Activated gamma-delta T cell treated with Interleukin-2 at 50 U/mL for 16 hours (primary cell): ENCODE results near the gene CARD11.

ENCODE experiments used
- DNase-seq: peaks from one replicate; pipeline ENCODE4 v3.0.0-alpha.2; 2020

The CARD11 gene

GRCh38 chr7:2979951-2980350 lies 63.7 kb downstream of the CARD11 start:
- DNase-seq: no peak

DNA sequence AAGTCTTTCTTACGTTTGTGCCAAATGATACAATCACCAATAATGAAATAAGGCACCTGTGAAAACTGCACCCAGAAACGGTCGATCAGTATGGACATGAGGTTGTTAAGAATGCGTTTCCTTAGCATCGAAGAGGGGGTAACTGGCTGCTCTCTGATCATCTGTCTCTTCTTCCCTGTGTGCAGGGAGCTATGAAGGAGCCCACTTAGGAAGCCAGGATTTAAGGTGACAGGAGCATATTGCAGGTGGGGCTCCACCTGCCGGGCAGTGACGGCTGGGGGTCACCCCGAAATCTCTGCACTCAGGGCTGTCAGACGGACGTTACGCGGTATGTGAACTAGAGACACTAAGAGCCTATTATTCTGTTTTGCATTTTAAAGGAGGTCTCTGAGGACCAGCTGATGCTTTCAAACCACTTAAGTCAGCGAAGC lies 64.5 kb downstream of the CARD11 start:
- no peak for DNase-seq

GRCh38 chr7:2978408-2978807 lies 65.3 kb downstream of the CARD11 start:
- peak; percentile 49 for DNase-seq

DNA sequence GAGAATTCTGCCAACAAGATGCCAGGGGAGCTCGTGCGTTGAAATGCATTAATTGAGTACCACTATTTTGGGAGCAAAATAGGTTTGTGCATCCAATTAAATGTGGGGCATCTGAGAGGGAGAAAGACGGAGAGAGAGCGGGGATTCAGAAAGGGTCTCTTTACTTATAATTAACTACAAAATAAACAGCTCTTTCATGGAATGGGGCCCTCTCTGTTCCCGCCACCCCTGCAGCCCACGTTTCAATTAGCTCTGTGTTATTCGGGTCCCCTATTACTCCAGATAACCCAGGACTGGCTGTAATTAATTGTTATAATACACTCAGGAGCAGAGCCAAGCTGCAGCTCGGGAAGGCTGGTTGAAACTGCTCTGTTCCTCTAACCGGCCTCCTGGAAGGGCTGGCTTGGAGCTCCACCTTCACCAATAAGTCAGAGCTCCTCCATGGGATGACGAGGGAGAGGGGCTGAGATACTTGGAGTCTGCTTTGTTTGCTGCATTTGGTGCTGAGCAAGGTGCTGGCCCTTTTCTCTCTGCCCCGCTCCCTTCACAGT lies 67.8 kb downstream of the CARD11 start:
- DNase-seq: no peak

GRCh38 chr7:2974093-2974819 lies 69.4 kb downstream of the CARD11 start:
- DNase-seq: no peak

DNA sequence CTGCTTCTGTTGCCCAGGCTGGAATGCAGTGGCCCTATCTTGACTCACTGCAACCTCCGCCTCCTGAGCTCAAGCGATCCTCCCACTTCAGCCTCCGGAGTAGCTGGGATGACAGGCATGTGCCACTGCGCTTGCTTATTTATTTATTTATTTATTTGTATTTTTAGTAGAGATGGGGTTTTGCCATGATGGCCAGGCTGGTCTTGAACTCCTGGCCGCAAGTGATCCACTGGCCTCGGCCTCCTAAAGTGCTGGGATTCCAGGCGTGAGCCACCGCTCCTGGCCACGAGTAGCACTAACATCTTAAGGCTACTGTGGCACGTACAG lies 70.9 kb downstream of the CARD11 start:
- no peak for DNase-seq

DNA sequence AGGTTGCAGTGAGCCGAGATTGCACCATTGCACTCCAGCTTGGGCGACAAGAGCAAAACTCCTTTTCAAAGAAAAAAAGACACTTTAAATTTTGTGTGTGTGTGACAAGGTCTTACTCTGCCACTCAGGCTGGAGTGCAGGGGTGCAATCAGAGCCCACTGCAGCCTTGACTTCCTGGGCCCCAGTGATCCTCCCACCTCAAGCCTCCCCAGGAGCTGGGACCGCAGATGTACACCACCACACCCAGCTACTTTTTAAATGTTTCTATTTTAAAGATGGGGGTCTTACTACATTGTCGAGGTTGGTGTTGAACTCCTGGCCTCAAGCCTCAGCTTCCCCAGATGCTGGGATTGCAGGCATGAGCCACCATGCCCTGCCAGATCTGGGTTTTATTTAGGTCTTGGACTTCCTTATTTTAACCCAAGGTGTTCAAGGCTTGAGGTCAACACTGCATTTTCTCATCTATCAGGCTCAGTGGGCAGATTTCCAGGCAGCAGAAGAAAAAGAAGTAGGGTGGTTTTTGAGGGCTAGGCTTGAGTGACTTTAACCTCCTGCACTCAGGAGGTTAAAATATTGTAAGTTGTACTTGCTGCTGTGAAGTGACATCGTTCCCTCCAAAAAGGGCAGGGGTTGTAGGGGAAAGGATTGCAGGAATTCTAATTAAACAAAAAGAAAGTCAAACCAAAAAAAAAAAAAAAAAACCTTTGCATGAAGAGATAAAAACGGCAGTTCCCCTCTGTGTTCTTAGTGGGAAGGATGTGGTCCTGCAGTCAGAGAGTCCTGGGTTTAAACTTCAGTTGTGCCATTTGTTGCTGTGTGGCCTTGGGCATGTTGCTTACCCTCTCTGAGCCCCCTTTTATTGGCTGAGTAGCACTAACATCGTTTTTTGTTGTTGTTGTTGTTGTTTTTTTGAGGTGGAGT lies 71.5 kb downstream of the CARD11 start:
- no peak for DNase-seq

GRCh38 chr7:2970861-2971260 lies 72.8 kb downstream of the CARD11 start:
- DNase-seq: no peak

DNA sequence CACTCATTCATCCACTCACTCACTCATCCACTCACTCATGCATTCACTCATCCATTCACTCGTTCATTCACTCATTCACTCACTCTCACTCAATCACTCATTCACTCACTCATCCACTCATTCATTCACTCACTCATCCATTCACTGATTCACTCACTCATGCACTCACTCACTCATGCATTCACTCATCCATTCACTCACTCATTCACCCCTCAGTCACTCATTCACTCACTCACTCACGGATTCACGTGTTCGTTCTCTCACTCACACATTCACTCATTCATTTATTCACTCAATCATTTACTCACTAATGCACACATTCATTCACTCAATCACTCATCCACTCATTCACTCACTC lies 73.4 kb downstream of the CARD11 start:
- no peak for DNase-seq

DNA sequence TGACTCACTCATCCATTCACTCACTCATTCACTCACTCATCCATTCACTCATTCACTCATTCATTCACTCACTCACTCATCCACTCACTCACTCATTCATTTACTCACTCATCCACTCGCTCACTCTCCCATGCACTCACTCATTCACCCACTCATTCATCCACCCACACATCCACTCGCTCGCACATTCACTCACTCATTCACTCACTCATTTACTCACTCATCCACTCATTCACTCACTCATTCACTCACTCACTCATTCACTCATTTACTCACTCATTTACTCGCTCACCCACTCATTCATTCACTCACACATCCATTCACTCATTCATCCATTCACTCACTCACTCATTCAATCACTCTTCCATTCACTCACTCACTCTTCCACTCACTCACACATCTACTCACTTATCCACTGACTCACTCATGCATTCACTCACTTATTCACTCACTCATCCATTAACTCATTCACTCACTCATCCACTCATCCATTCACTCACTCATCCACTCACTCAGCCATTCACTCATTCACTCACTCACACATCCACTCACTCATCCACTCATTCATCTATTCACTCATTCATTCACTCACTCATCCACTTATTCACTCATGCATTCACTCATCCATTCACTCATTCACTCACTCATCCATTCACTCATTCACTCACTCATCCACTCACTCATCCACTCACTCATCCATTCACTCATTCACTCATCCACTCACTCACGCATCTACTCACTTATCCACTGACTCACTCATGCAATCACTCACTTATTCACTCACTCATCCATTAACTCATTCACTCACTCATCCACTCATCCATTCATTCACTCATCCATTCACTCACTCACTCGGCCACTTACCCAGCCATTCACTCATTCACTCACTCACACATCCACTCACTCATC lies 74.0 kb downstream of the CARD11 start:
- no peak for DNase-seq

GRCh38 chr7:2968616-2969397 lies 74.9 kb downstream of the CARD11 start:
- DNase-seq: no peak

- DNase-seq: no peak
Observed at GRCh38 chr7:2968176-2968575, 75.5 kb downstream of the CARD11 start.

DNA sequence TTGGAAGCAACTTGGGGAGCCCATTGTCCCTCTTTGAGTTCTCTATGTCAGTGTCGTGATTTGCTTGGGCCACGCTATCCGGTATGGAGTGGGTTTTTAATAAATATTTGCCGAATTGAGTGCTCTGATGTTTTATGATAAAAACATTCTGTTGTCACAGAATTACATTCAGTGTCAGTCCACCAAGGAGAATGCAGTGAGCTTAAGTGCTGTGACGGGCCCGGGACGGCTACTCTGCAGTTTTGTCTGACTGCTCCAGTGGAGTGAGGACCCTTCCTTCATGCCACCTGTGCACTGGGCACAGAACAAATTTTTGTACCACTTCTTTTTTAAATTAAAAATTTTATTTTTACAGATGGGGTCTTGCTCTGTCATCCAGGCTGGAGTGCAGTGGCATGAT lies 76.0 kb downstream of the CARD11 start:
- no peak for DNase-seq

DNA sequence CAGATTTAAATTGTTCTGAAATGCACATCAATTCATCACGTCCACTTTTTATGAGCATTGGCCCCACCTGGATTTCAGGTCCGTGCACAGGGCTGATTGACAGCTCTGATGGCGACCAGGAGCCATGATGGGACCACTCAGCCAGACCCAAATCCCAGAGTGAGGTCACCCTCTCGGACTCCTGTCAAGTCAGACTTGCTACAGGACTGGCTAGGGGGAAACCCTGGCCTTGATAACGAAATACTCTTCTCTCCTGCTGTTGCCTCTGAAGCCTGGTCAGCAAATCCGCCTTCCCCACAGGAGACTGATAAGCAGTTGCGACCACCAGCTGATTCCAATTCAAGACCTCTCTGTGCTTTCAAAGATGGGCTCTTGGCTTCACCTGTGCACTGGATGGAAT lies 76.4 kb downstream of the CARD11 start:
- DNase-seq: no peak

GRCh38 chr7:2966466-2967078 lies 77.1 kb downstream of the CARD11 start:
- no peak for DNase-seq

- no peak for DNase-seq
Observed at GRCh38 chr7:2965745-2966270, 77.9 kb downstream of the CARD11 start.

- no peak for DNase-seq
Observed at GRCh38 chr7:2965301-2965700, 78.4 kb downstream of the CARD11 start.

- DNase-seq: no peak
Observed at GRCh38 chr7:2964208-2964607, 79.5 kb downstream of the CARD11 start.

DNA sequence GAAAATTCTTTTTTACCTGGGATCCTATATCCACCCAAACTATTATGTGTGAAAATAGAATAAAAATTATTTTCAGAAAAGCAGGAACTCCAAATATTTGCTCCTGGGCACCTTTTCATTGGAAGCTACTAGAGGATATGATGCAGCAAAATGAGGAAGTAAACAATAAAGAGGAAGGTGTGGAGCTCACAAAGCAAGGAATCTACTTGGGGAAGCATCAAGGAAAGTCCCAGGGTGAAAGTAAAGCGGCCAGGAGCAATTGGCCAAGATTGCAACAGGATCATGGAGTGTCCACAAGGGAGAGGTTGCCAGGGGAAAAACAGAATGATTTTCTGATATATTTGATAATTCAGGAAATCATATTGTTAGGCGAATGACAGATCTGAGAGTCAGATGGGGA lies 80.8 kb downstream of the CARD11 start:
- DNase-seq: no peak

DNA sequence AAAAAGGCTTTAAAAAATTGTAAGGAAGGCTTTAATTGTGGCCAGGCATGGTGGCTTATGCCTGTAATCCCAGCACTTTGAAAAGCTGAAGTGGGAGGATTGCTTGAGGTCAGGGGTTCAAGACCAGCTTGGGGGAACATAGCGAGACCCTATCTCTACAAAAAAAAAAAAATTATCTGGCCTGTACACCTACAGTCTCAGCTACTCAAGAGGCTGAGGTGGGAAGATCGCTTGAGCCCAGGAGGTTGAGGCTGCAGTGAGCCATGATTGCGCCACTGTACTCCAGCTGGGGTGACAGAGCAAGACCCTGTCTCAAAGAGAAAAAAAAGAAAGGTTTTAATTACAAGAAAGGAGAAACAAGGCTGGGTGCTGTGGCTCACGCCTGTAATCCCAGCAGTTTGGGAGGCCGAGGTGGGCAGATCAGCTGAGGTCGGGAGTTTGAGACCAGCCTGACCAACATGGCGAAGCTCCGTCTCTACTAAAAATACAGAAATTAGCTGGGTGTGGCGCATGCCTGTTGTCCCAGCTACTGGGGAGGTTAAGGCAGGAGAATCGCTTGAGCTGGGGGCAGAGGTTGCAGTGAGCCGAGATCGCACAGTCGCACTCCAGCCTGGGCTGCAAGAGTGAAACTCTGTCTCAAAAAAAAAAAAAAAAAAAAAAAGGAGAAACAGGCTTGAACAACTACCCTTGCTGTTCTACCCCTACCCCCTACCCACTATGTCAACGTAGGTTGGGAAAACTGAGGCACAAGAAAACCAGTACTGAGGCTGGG lies 83.7 kb downstream of the CARD11 start:
- no peak for DNase-seq
